HFFc6 (cell line): ENCODE results near the gene VSX1. TPM values are rescaled to one million over a fixed set of nuclear protein-coding genes. Genes with fewer than 3 reads are reported as not detected.

Source experiments
- DNase-seq: peaks from one replicate; pipeline ENCODE4 v3.0.0-alpha.2; 2018
- H3K27ac Mint-ChIP-seq: 2 replicates; pipeline ENCODE4 v1.8.0; 2020; ENCODE audit warnings: mild to moderate bottlenecking, mixed read lengths
- H3K27me3 Mint-ChIP-seq: 2 replicates; pipeline ENCODE4 v1.8.0; 2021; ENCODE audit warnings: mild to moderate bottlenecking, moderate library complexity, mixed read lengths; ENCODE audit not compliant: insufficient read depth
- H3K36me3 Mint-ChIP-seq: 2 replicates; pipeline ENCODE4 v1.8.0; 2021; ENCODE audit warnings: low read depth, mixed read lengths
- H3K4me1 Mint-ChIP-seq: 2 replicates; pipeline ENCODE4 v1.8.0; 2020; ENCODE audit warnings: low read depth, mixed read lengths
- H3K4me3 Mint-ChIP-seq: 2 replicates; pipeline ENCODE4 v1.8.0; 2020; ENCODE audit warnings: mild to moderate bottlenecking, moderate library complexity, mixed read lengths
- H3K9me3 Mint-ChIP-seq: 2 replicates; pipeline ENCODE4 v1.8.0; 2020; ENCODE audit warnings: mild to moderate bottlenecking, mixed read lengths
- total RNA-seq, 6 experiments: library from RNA; stranded (reverse); fragmentation: NEBNext Ultra II Directional; extraction: Animal tissue kit (Norgen Biotek cat#: 25700); gene quantifications; 2 replicates in 1 of 6; 3 replicates in 5 of 6; pipeline ENCODE4 v1.2.3, GENCODE V29; 2021
- TF ChIP-seq, protein P1 (sequence below): fragments of 200-600 bp; sonication (generic); IDR thresholded peaks from 2 replicates; pipeline ENCODE4 v1.5.0; 2021; ENCODE audit warnings: antibody characterized with exemption, mild to moderate bottlenecking

VSX1 gene
- total RNA-seq, 6 experiments from 2014 or later = not detected

DNA sequence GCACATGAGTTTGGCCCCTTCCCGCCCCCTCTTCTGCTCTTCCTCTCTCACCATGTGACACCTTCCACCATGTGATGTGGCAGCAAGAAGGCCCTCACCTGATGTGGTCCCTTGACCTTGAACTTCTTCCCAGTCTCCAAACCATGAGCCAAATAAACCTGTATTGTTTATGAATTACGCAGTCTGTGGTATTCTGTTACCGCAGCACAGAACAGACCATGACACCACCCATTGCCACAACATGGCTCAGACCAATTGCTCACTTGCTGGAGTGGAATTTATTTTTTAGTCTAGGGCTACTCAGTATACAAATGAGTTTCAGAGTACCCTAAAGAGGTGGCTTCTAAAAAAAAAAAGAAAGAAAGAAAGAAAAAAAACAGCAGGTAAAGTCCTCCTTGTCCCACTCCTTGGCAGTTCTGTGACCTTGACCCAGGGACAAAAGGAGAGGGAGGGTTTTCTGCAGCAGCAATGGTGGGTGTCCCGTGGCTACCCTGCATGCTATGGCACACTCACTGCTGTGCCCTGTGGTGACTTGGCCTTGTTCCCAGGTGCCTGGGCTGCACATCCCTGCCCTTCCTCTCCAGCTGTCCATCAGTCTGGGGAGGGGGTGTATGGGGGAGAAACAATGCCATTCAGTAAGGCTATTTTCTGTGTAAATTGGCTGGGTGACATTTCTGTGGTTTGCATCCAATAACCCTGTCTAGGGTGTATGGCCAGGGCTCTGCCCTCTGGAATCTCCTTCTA is 5.4 kb upstream of the VSX1 start:
- Mint-ChIP-seq H3K4me1 (0 out of 2 replicates have a peak, but pooled peaks cover 5% of the 10 kb centered on the region), H3K27ac (no peak overlapping the region), H3K4me3 (no peak overlapping the region), H3K36me3 (no peaks in the 10 kb centered on the region), H3K9me3 (no peaks in the 10 kb centered on the region), H3K27me3 (peaks cover 70% of the 10 kb centered on the region)
- TF ChIP-seq, protein P1, sequence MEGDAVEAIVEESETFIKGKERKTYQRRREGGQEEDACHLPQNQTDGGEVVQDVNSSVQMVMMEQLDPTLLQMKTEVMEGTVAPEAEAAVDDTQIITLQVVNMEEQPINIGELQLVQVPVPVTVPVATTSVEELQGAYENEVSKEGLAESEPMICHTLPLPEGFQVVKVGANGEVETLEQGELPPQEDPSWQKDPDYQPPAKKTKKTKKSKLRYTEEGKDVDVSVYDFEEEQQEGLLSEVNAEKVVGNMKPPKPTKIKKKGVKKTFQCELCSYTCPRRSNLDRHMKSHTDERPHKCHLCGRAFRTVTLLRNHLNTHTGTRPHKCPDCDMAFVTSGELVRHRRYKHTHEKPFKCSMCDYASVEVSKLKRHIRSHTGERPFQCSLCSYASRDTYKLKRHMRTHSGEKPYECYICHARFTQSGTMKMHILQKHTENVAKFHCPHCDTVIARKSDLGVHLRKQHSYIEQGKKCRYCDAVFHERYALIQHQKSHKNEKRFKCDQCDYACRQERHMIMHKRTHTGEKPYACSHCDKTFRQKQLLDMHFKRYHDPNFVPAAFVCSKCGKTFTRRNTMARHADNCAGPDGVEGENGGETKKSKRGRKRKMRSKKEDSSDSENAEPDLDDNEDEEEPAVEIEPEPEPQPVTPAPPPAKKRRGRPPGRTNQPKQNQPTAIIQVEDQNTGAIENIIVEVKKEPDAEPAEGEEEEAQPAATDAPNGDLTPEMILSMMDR = no peak
- DNase-seq = no peak

DNA sequence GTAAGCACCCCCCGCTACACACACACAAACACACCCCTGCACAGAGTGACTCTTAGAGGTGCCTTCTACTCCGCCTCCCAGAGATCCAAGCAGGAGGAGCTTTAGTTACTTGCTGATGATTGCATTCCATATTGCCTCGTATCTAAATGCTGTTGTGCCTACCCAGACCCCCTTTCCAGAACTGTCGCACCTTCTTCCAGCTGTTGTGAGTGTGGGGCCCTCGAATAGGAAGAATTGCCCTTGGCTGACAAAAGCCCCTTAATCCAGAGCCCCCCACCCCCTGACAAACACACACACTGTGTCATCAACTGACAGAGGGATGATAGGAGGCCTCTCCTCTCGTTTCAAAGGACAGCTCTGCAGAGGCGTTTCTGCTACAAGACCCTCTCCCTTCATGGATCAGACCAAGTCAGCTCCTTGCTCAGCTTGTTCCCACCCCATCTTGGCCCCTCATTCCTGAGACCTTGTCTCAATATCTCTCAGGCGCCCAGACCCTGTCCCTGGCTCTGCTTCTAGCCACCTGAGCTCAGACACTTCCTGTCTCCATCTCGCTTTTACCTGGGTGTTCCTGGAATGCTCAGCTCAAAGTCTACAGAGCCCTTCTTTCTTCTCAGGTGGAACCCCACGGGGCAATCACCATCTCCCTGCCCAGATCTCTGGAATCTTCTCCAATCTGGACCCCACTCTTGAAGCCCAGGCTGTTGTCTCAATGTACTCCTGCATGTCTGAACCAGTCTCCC is 4.0 kb upstream of the VSX1 start:
- TF ChIP-seq, protein P1 = no peak
- Mint-ChIP-seq H3K36me3 (no peaks in the 10 kb centered on the region), H3K4me1 (0 out of 2 replicates have a peak, but pooled peaks cover 5% of the 10 kb centered on the region), H3K4me3 (no peak overlapping the region), H3K27me3 (peaks cover 66% of the 10 kb centered on the region), H3K9me3 (no peaks in the 10 kb centered on the region; the same call in 1 of the 2 replicates), H3K27ac (no peak overlapping the region)
- no peak for DNase-seq

DNA sequence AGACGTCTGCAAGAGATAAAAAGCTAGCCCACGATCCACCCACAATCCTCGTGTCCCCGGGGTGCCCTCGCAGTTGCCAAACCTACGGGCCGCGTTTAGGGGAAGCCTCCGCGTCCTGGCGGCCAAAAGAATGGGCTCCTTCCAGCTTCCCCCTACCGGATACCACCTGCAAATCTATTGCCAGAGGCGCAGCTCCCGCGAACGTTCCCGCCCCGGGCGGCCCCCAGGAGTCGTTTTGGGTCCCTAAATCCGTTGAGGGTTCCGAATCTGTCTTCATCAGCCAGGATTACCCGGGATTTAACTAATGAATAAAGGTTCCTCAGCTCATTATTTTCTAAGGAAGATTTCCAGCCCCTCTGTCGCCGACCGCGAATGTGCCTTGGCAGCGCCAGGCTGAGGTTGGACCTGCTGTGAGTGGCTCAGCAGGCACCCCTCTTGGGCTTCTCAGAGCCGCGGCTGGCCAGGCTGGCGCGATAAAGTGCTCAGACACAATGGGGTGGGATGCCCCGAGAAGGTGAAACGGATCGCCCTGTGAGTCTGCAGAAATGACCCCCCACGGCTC is 2.8 kb upstream of the VSX1 start:
- Mint-ChIP-seq H3K4me3 (no peak overlapping the region), H3K27me3 (peaks cover 66% of the 10 kb centered on the region), H3K9me3 (no peaks in the 10 kb centered on the region; the same call in 1 of the 2 replicates), H3K4me1 (0 out of 2 replicates have a peak, but pooled peaks cover 5% of the 10 kb centered on the region), H3K27ac (no peak overlapping the region), H3K36me3 (no peaks in the 10 kb centered on the region)
- DNase-seq = no peak
- TF ChIP-seq, protein P1 = no peak

DNA sequence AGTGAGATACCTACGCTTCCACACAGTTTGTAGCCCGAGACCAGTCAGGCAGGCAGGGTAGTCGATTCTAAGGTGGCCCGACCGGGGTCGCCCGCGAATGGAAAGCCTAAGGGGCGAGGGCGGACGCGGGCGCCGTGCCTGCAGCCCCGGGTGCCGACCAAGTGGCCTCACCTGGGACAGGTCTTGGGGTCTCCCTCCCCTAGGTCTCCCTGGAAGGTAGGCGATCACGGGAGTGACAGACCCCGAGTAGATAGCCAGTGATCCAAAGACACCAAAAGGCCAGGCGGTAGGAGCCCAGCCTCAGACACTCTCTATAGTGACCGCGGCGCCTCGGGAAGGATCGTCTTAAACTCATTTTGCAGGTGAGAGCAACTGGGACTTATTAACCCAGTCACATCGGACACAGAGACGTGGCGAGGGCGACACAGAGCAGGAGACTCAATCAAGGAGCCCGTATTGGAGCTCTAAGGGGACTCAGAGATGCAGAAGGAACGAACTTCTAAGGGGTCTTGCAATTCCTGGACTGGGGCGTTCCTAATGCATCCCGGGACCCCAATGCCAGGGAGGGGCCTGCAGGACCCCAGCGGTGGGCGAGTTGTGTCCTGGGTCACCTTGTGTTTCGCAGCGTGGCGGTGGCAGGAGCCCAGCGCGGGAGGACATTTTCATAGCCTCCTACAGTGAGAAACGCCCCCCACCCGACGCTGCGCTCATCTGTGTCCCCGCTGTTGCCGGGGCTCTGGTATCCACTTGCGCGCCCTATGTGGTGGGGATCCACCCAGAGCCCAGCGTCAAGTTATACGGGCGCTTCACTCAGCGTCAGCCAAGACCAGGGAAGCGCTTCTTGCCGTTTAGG is 2.1 kb upstream of the VSX1 start:
- Mint-ChIP-seq H3K27me3 (peaks cover 69% of the 10 kb centered on the region), H3K4me1 (0 out of 2 replicates have a peak, but pooled peaks cover 5% of the 10 kb centered on the region), H3K27ac (no peak overlapping the region), H3K36me3 (no peaks in the 10 kb centered on the region), H3K4me3 (peak overlapping the region; percentile 63; the same call in 1 of the 2 replicates), H3K9me3 (no peaks in the 10 kb centered on the region; the same call in 1 of the 2 replicates)
- DNase-seq = no peak
- TF ChIP-seq, protein P1 = peak; percentile 63
